GM23338 (cell line): Measurements from ENCODE around the gene PPP4R2. TPM values are rescaled to one million over a fixed set of nuclear protein-coding genes. Genes with fewer than 3 reads are reported as not detected.

ENCODE experiments used
- ATAC-seq: fragments of 200-7000 bp; cut with Tn5 transposase; 3 replicates; pipeline ENCODE4 v1.9.1; 2020
- DNase-seq: peaks from one replicate; pipeline ENCODE4 v3.0.0-alpha.2; 2015; ENCODE audit warnings: low spot score
- H2AFZ ChIP-seq: fragments of 200-600 bp; sonication (generic); 2 replicates; pipeline ENCODE4 v1.8.0; 2016; ENCODE audit warnings: antibody characterized with exemption, mild to moderate bottlenecking, moderate library complexity
- H3F3A ChIP-seq: fragments of 200-600 bp; sonication (generic); replicated peaks from 2 replicates; pipeline ENCODE4 v1.8.0; 2017; ENCODE audit warnings: antibody characterized with exemption, mixed run types, low read depth
- H3K27ac ChIP-seq: fragments of 200-600 bp; sonication (generic); 2 replicates; pipeline ENCODE4 v1.6.1; 2016; ENCODE audit warnings: low read depth
- H3K27me3 ChIP-seq: fragments of 200-600 bp; sonication (generic); 2 replicates; pipeline ENCODE4 v1.8.0; 2016; ENCODE audit warnings: mild to moderate bottlenecking, mixed run types, moderate library complexity; ENCODE audit not compliant: insufficient read depth
- H3K36me3 ChIP-seq: fragments of 200-600 bp; sonication (generic); 2 replicates; pipeline ENCODE4 v1.8.0; 2016; ENCODE audit warnings: mild to moderate bottlenecking; ENCODE audit not compliant: insufficient read depth
- H3K4me1 ChIP-seq: fragments of 200-600 bp; sonication (generic); 2 replicates; pipeline ENCODE4 v1.8.0; 2016; ENCODE audit warnings: mild to moderate bottlenecking, moderate library complexity; ENCODE audit not compliant: insufficient read depth
- H3K4me2 ChIP-seq: fragments of 200-600 bp; sonication (generic); 2 replicates; pipeline ENCODE4 v1.7.1; 2017; ENCODE audit warnings: mixed run types
- H3K4me3 ChIP-seq: fragments of 200-600 bp; sonication (generic); 2 replicates; pipeline ENCODE4 v1.6.1; 2016; ENCODE audit warnings: mixed run types
- H3K79me2 ChIP-seq: fragments of 200-600 bp; sonication (generic); replicated peaks from 2 replicates; pipeline ENCODE4 v1.8.0; 2017; ENCODE audit warnings: mild to moderate bottlenecking; ENCODE audit not compliant: insufficient read depth
- H3K9me2 ChIP-seq: fragments of 200-600 bp; sonication (generic); 2 replicates; pipeline ENCODE4 v1.8.0; 2017; ENCODE audit not compliant: insufficient read depth
- H4K20me1 ChIP-seq: fragments of 200-600 bp; sonication (generic); replicated peaks from 2 replicates; pipeline ENCODE4 v1.8.0; 2017; ENCODE audit warnings: mild to moderate bottlenecking; ENCODE audit not compliant: insufficient read depth
- H3K27ac Mint-ChIP-seq: 2 replicates; pipeline ENCODE4 v1.8.0; 2020; ENCODE audit warnings: inconsistent platforms, mild to moderate bottlenecking, moderate library complexity, mixed read lengths
- H3K27me3 Mint-ChIP-seq: 3 replicates; pipeline ENCODE4 v1.8.0; 2022; ENCODE audit warnings: low read depth, mild to moderate bottlenecking, moderate library complexity, mixed read lengths, inconsistent platforms; ENCODE audit not compliant: insufficient read depth, poor library complexity
- H3K36me3 Mint-ChIP-seq: 3 replicates; pipeline ENCODE4 v1.8.0; 2021; ENCODE audit warnings: low read depth, mild to moderate bottlenecking, inconsistent platforms, moderate library complexity, mixed read lengths
- H3K4me1 Mint-ChIP-seq: 3 replicates; pipeline ENCODE4 v1.8.0; 2020; ENCODE audit warnings: mild to moderate bottlenecking, inconsistent platforms, mixed read lengths
- H3K4me3 Mint-ChIP-seq: 3 replicates; pipeline ENCODE4 v1.8.0; 2021; ENCODE audit warnings: moderate library complexity, mild to moderate bottlenecking, inconsistent platforms, mixed read lengths
- H3K9me3 Mint-ChIP-seq: 3 replicates; pipeline ENCODE4 v1.8.0; 2020; ENCODE audit warnings: moderate library complexity, mild to moderate bottlenecking, inconsistent platforms, mixed read lengths
- EZH2 ChIP-seq: fragments of 200-600 bp; sonication (generic); IDR thresholded peaks from one replicate; pipeline ENCODE4 v1.8.0; 2017; ENCODE audit warnings: antibody characterized with exemption, mild to moderate bottlenecking, low read depth; ENCODE audit not compliant: unreplicated experiment
- EZH2phosphoT487 ChIP-seq: fragments of 200-600 bp; sonication (generic); IDR thresholded peaks from one replicate; pipeline ENCODE4 v1.8.1; 2018; ENCODE audit warnings: antibody characterized with exemption; ENCODE audit not compliant: unreplicated experiment
- REST ChIP-seq: IDR thresholded peaks from one replicate; pipeline ENCODE4 v1.6.1; 2018; ENCODE audit warnings: antibody characterized with exemption; ENCODE audit not compliant: unreplicated experiment
- STAT1 ChIP-seq: IDR thresholded peaks from one replicate; pipeline ENCODE4 v1.6.1; 2016; ENCODE audit warnings: antibody characterized with exemption; ENCODE audit not compliant: unreplicated experiment
- ZNF462 ChIP-seq: fragments of 250-450 bp; sonication (Bioruptor Pico); IDR thresholded peaks from 2 replicates; pipeline ENCODE4 v1.5.0; 2020; ENCODE audit warnings: mild to moderate bottlenecking, moderate library complexity
- polyA plus RNA-seq: library from polyadenylated mRNA; unstranded; fragments of >200 nt; fragmentation: Nextera tagmentation; extraction: Ambion mirVana; gene quantifications from 2 replicates; pipeline ENCODE4 v1.2.1, GENCODE V29; 2016
- total RNA-seq: library from RNA; depleted of rRNA; stranded (reverse); fragments of >200 nt; shearing (Covaris generic); gene quantifications from 2 replicates; pipeline ENCODE4 v1.2.3, GENCODE V29; 2014

PPP4R2 gene
- total and polyA plus RNA-seq, 2 experiments from 2014 or later, result 62.7 to 117 TPM

- Mint-ChIP-seq H3K9me3 (no peaks in the 10 kb centered on the region), H3K4me3 (no peak overlapping the region), H3K36me3 (0 out of 3 replicates have a peak, but pooled peaks cover 2% of the 10 kb centered on the region), H3K27ac (no peak overlapping the region), H3K27me3 (peaks cover 3% of the 10 kb centered on the region), H3K4me1 (peaks cover 9% of the 10 kb centered on the region)
- no peaks in the 10 kb centered on the region for H3K9me2 ChIP-seq
- no peaks in the 10 kb centered on the region for H3K27me3 ChIP-seq
- no peaks in the 10 kb centered on the region for H4K20me1 ChIP-seq
- H3K4me2 ChIP-seq, result no peak overlapping the region
- no peaks in the 10 kb centered on the region for H3F3A ChIP-seq
- no peaks in the 10 kb centered on the region for H3K36me3 ChIP-seq
- H3K4me1 ChIP-seq, result peaks cover 4% of the 10 kb centered on the region; the same call in 1 of the 2 replicates
- no peak overlapping the region for H3K27ac ChIP-seq
- no peak overlapping the region for H2AFZ ChIP-seq
- DNase-seq (no peak), ATAC-seq (no peak)
- H3K79me2 ChIP-seq, result no peaks in the 10 kb centered on the region
- TF ChIP-seq STAT1 (no peak), REST (no peak)
- no peak overlapping the region for H3K4me3 ChIP-seq
These were observed 28.3 kb upstream of the PPP4R2 start for GRCh38 chr3:72968266-72968664.

GRCh38 chr3:72969766-72970165 lies 26.8 kb upstream of the PPP4R2 start:
- peaks cover 4% of the 10 kb centered on the region for H3K27me3 Mint-ChIP-seq
- peaks cover 17% of the 10 kb centered on the region for H3K4me1 Mint-ChIP-seq
- no peak for TF ChIP-seq EZH2phosphoT487
- TF ChIP-seq EZH2, result no peak
- TF ChIP-seq ZNF462, result no peak
- no peak overlapping the region for H3K4me2 ChIP-seq
- no peaks in the 10 kb centered on the region for H4K20me1 ChIP-seq
- H3K4me3 Mint-ChIP-seq, result no peak overlapping the region
- no peaks in the 10 kb centered on the region for H3K36me3 ChIP-seq
- H3K9me2 ChIP-seq, result no peaks in the 10 kb centered on the region
- H3K9me3 Mint-ChIP-seq, result no peaks in the 10 kb centered on the region
- no peaks in the 10 kb centered on the region for H3K27me3 ChIP-seq
- no peak for DNase-seq
- H3K79me2 ChIP-seq, result no peaks in the 10 kb centered on the region
- H3K27ac Mint-ChIP-seq, result no peak overlapping the region
- 0 out of 3 replicates have a peak, but pooled peaks cover 2% of the 10 kb centered on the region for H3K36me3 Mint-ChIP-seq
- H3K27ac ChIP-seq, result no peak overlapping the region
- H2AFZ ChIP-seq, result no peak overlapping the region
- no peaks in the 10 kb centered on the region for H3F3A ChIP-seq
- H3K4me3 ChIP-seq, result no peak overlapping the region
- ATAC-seq, result no peak
- H3K4me1 ChIP-seq, result peaks cover 7% of the 10 kb centered on the region; the same call in 1 of the 2 replicates
